Measurements from ENCODE around the gene CHST15.
A peak's percentile ranks its signal among the peaks of the same experiment; 100 is the strongest.

Gene CHST15

GRCh38 chr10:123970207-123970926, 123.0 kb downstream of the CHST15 start:
- intact Hi-C loops (cut with DNase I) = no loop called here
- no peak for DNase-seq

GRCh38 chr10:123967626-123968243, 125.7 kb downstream of the CHST15 start:
- intact Hi-C loops (cut with DNase I) = loop anchor here (2.0 kb wide), 1 partner anchor 385 kb away; no protein-coding TSS in a partner anchor
- DNase-seq = peak; percentile 69 to 92 (median 84)

GRCh38 chr10:123966896-123967231, 126.5 kb downstream of the CHST15 start:
- no peak for DNase-seq
- intact Hi-C loops (cut with DNase I) = loop anchor here (2.0 kb wide), 1 partner anchor 384 kb away; no protein-coding TSS in a partner anchor

GRCh38 chr10:123965973-123966895, 127.2 kb downstream of the CHST15 start:
- intact Hi-C loops (cut with DNase I) = loop anchor here (2.0 kb wide), 1 partner anchor 383 kb away; no protein-coding TSS in a partner anchor
- DNase-seq = peak in 1 of 42 donors; percentile 24

- intact Hi-C loops (cut with DNase I) = no loop called here
- no peak for DNase-seq
Measured at GRCh38 chr10:123964953-123965352, 128.4 kb downstream of the CHST15 start.

GRCh38 chr10:123962756-123963530, 130.5 kb downstream of the CHST15 start:
- peak in 1 of 42 donors; percentile 30 for DNase-seq
- intact Hi-C loops (cut with DNase I) = no loop called here

GRCh38 chr10:123958241-123958640, 135.2 kb downstream of the CHST15 start:
- no peak for DNase-seq

More at GRCh38 chr10:123958241-123958640, 135.2 kb downstream of the CHST15 start:
- intact Hi-C loops (cut with DNase I) = no loop called here

Data from head of caudate nucleus (tissue), 42 donors.